WTC11 (cell line): ENCODE measurements around the gene CHRNE.

Source experiments
- CREB1 ChIP-seq: sonication (generic); formaldehyde crosslinking; IDR thresholded peaks from 2 replicates; pipeline ENCODE4 v1.8.0; 2023; ENCODE audit warnings: mild to moderate bottlenecking, missing genetic modification reagents
- ESRRA ChIP-seq: sonication (generic); formaldehyde crosslinking; IDR thresholded peaks from 2 replicates; pipeline ENCODE4 v1.8.1; 2022; ENCODE audit warnings: mild to moderate bottlenecking, missing genetic modification reagents, borderline replicate concordance
- JUN ChIP-seq: sonication (generic); formaldehyde crosslinking; IDR thresholded peaks from 2 replicates; pipeline ENCODE4 v1.8.0; 2023; ENCODE audit warnings: mild to moderate bottlenecking, missing genetic modification reagents
- NFYB ChIP-seq: sonication (generic); formaldehyde crosslinking; conservative IDR thresholded peaks from 2 replicates; pipeline ENCODE4 v1.8.0; 2022; ENCODE audit warnings: low read depth, missing genetic modification reagents
- NR1H2 ChIP-seq: sonication (generic); formaldehyde crosslinking; IDR thresholded peaks from 2 replicates; pipeline ENCODE4 v1.9.0; 2021; ENCODE audit warnings: mild to moderate bottlenecking, moderate library complexity, missing genetic modification reagents
- NR2C2 ChIP-seq: sonication (generic); formaldehyde crosslinking; IDR thresholded peaks from 2 replicates; pipeline ENCODE4 v1.8.0; 2022; ENCODE audit warnings: mild to moderate bottlenecking, missing genetic modification reagents
- SOX15 ChIP-seq: fragments of 250-450 bp; sonication (Bioruptor Pico); IDR thresholded peaks from 2 replicates; pipeline ENCODE4 v1.9.0; 2021; ENCODE audit warnings: mild to moderate bottlenecking
- SP1 ChIP-seq: sonication (generic); formaldehyde crosslinking; conservative IDR thresholded peaks from 2 replicates; pipeline ENCODE4 v1.8.1; 2022; ENCODE audit warnings: missing genetic modification reagents
- ZBTB21 ChIP-seq: sonication (generic); formaldehyde crosslinking; IDR thresholded peaks from 2 replicates; pipeline ENCODE4 v1.8.1; 2023; ENCODE audit warnings: mild to moderate bottlenecking, missing genetic modification reagents, borderline replicate concordance
- ZNF232 ChIP-seq: sonication (generic); formaldehyde crosslinking; IDR thresholded peaks from 2 replicates; pipeline ENCODE4 v1.8.0; 2022; ENCODE audit warnings: mild to moderate bottlenecking, missing genetic modification reagents
- TF ChIP-seq, protein P1 (sequence below): fragments of 200-600 bp; IDR thresholded peaks from 2 replicates; pipeline ENCODE4 v1.8.0; 2022; ENCODE audit warnings: antibody characterized with exemption
- TF ChIP-seq, protein P2 (sequence below): sonication (generic); formaldehyde crosslinking; IDR thresholded peaks from 2 replicates; pipeline ENCODE4 v1.8.1; 2022; ENCODE audit warnings: mild to moderate bottlenecking, missing genetic modification reagents, moderate library complexity, borderline replicate concordance
- TF ChIP-seq, protein P3 (sequence below): fragments of 250-450 bp; sonication (Bioruptor Pico); conservative IDR thresholded peaks from 2 replicates; pipeline ENCODE4 v1.9.0; 2021; ENCODE audit warnings: mild to moderate bottlenecking
- TF ChIP-seq, protein P4 (sequence below): sonication (generic); formaldehyde crosslinking; IDR thresholded peaks from 2 replicates; pipeline ENCODE4 v1.8.0; 2023; ENCODE audit warnings: missing genetic modification reagents, mild to moderate bottlenecking, borderline replicate concordance

DNA sequence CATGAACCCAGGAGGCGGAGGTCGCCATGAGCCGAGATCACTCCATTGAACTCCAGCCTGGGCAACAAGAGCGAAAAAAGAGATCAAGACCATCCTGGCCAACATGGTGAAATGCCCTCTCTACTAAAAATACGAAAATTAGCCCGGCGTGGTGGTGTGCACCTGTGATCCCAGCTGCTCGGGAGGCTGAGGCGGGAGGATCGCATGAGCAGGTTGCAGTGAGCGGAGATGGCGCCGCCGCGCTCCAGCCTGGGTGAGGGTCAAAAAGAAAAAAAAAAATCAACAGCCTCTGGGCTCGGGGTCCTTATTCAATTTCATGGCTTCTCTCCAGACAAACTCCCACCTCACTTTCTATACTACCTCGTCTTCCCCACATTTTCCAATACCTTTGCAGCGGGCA is 26.0 kb upstream of the CHRNE start:
- TF ChIP-seq, protein P1, sequence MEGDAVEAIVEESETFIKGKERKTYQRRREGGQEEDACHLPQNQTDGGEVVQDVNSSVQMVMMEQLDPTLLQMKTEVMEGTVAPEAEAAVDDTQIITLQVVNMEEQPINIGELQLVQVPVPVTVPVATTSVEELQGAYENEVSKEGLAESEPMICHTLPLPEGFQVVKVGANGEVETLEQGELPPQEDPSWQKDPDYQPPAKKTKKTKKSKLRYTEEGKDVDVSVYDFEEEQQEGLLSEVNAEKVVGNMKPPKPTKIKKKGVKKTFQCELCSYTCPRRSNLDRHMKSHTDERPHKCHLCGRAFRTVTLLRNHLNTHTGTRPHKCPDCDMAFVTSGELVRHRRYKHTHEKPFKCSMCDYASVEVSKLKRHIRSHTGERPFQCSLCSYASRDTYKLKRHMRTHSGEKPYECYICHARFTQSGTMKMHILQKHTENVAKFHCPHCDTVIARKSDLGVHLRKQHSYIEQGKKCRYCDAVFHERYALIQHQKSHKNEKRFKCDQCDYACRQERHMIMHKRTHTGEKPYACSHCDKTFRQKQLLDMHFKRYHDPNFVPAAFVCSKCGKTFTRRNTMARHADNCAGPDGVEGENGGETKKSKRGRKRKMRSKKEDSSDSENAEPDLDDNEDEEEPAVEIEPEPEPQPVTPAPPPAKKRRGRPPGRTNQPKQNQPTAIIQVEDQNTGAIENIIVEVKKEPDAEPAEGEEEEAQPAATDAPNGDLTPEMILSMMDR: no peak
- TF ChIP-seq NR2C2 (CRISPR knock-in tag) (no peak), ESRRA (CRISPR knock-in tag) (no peak), JUN (CRISPR knock-in tag) (no peak), ZNF232 (CRISPR knock-in tag) (no peak), SP1 (CRISPR knock-in tag) (no peak), ZBTB21 (CRISPR knock-in tag) (no peak), SOX15 (CRISPR knock-in tag) (no peak), CREB1 (no peak), NR1H2 (CRISPR knock-in tag) (no peak), NFYB (CRISPR knock-in tag) (no peak)
- TF ChIP-seq, protein P2, sequence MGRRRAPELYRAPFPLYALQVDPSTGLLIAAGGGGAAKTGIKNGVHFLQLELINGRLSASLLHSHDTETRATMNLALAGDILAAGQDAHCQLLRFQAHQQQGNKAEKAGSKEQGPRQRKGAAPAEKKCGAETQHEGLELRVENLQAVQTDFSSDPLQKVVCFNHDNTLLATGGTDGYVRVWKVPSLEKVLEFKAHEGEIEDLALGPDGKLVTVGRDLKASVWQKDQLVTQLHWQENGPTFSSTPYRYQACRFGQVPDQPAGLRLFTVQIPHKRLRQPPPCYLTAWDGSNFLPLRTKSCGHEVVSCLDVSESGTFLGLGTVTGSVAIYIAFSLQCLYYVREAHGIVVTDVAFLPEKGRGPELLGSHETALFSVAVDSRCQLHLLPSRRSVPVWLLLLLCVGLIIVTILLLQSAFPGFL (CRISPR knock-in tag): no peak
- TF ChIP-seq, protein P3, sequence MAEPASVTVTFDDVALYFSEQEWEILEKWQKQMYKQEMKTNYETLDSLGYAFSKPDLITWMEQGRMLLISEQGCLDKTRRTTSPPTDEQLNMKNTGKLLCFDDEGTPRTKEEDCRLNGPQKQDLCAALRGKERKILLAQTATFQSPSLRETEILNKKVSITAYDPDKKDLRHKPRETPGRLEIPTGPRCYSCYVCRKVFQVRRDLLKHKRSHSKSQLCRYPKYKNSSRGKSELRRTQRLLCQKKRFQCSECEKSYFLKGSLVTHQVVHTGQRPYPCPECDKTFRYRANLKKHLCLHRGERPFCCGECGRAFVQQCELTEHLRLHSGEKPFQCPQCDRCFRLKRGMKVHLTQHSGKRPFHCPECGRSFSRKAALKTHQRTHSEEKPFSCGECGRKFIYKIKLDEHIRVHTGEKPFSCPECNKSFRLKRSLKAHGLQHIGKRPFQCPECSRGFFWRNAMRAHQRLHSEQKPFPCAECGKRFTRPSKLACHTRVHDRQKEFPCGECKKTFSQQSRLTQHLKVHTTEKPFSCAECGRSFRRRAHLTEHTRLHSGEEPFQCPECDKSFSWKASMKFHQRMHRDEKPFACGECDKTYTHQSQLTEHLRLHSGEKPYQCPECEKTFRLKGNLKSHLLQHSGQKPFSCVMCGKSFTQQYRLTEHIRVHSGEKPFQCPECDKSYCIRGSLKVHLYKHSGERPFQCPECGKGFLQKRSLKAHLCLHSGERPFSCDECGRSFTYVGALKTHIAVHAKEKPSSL (CRISPR knock-in tag): no peak
- TF ChIP-seq, protein P4, sequence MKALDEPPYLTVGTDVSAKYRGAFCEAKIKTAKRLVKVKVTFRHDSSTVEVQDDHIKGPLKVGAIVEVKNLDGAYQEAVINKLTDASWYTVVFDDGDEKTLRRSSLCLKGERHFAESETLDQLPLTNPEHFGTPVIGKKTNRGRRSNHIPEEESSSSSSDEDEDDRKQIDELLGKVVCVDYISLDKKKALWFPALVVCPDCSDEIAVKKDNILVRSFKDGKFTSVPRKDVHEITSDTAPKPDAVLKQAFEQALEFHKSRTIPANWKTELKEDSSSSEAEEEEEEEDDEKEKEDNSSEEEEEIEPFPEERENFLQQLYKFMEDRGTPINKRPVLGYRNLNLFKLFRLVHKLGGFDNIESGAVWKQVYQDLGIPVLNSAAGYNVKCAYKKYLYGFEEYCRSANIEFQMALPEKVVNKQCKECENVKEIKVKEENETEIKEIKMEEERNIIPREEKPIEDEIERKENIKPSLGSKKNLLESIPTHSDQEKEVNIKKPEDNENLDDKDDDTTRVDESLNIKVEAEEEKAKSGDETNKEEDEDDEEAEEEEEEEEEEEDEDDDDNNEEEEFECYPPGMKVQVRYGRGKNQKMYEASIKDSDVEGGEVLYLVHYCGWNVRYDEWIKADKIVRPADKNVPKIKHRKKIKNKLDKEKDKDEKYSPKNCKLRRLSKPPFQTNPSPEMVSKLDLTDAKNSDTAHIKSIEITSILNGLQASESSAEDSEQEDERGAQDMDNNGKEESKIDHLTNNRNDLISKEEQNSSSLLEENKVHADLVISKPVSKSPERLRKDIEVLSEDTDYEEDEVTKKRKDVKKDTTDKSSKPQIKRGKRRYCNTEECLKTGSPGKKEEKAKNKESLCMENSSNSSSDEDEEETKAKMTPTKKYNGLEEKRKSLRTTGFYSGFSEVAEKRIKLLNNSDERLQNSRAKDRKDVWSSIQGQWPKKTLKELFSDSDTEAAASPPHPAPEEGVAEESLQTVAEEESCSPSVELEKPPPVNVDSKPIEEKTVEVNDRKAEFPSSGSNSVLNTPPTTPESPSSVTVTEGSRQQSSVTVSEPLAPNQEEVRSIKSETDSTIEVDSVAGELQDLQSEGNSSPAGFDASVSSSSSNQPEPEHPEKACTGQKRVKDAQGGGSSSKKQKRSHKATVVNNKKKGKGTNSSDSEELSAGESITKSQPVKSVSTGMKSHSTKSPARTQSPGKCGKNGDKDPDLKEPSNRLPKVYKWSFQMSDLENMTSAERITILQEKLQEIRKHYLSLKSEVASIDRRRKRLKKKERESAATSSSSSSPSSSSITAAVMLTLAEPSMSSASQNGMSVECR (CRISPR knock-in tag): no peak
